ENCODE data around the gene ZFP1. TPM values are rescaled to one million over a fixed set of nuclear protein-coding genes. Genes with fewer than 3 reads are reported as not detected.

ZFP1 gene
- total and polyA plus RNA-seq, 2 of the 4 experiments (the other 2 are of a cell fraction) = 3.8 to 16.0 TPM

- Histone ChIP-seq H3K27ac (ENCODE audit: insufficient read depth, low read length) (peak overlapping the region; percentile 59; the same call in 1 of the 2 replicates), H3K4me3 (ENCODE audit: insufficient read depth, low read depth, low read length) (no peak overlapping the region), H3K4me2 (ENCODE audit: low read depth, low read length) (peak overlapping the region; percentile 32; the same call in 1 of the 2 replicates), H2AFZ (replicated peaks; ENCODE audit: low read length, poor library complexity) (peak overlapping the region; percentile 47), H3K56ac (ENCODE audit: extremely low read depth, insufficient read depth, low read length) (no peak overlapping the region), H3K9ac (ENCODE audit: low read depth, low read length) (no peak overlapping the region), H3K27me3 (ENCODE audit: control insufficient read depth, insufficient read depth, low read length) (no peaks in the 10 kb centered on the region), H2BK120ac (ENCODE audit: low read depth, low read length) (peak overlapping the region; percentile 66; the same call in 1 of the 2 replicates), H3K18ac (ENCODE audit: low read depth, low read length) (peak overlapping the region; percentile 52; the same call in 1 of the 2 replicates), H3K23ac (ENCODE audit: low read depth, low read length) (0 out of 2 replicates have a peak overlapping the region, but pooled peaks have one; percentile 48), H3K9me3 (ENCODE audit: control insufficient read depth, insufficient read depth, low read length) (no peaks in the 10 kb centered on the region), H2BK5ac (ENCODE audit: low read depth, low read length, poor library complexity, severe bottlenecking) (peak overlapping the region; percentile 20), H2BK15ac (ENCODE audit: low read depth, low read length) (peak overlapping the region; percentile 51; the same call in 1 of the 3 replicates), H3K36me3 (ENCODE audit: control insufficient read depth, insufficient read depth, low read length) (no peaks in the 10 kb centered on the region; the same call in 1 of the 2 replicates), H4K20me1 (ENCODE audit: insufficient read depth, low read length) (peaks cover 7% of the 10 kb centered on the region), H4K5ac (ENCODE audit: low read depth, low read length) (peak overlapping the region; percentile 27; the same call in 1 of the 2 replicates), H4K91ac (ENCODE audit: insufficient read depth, low read depth, low read length) (no peak overlapping the region), H2AK9ac (replicated peaks; ENCODE audit: low read depth, low read length, poor library complexity) (peak overlapping the region; percentile 73), H3K9me1 (ENCODE audit: insufficient read depth, low read length) (peaks cover 25% of the 10 kb centered on the region), H2AK5ac (ENCODE audit: low read depth, low read length) (peak overlapping the region; percentile 70), H2BK20ac (ENCODE audit: low read depth, low read length) (peak overlapping the region; percentile 49), H3K4me1 (ENCODE audit: control insufficient read depth, insufficient read depth, low read length) (peaks cover 49% of the 10 kb centered on the region), H3K4ac (ENCODE audit: low read depth, low read length) (peak overlapping the region; percentile 82), H3K79me1 (ENCODE audit: low read depth in 1 of 2, low read length in 2 of 2) (peaks cover 16 to 65% of the 10 kb centered on the region in 2 experiments), H4K8ac (ENCODE audit: low read depth in 2 of 2, low read length in 2 of 2) (peak overlapping the region in 1 of 2 experiments; percentile 46; a peak in 1 of 4 replicates), H3K14ac (replicated peaks; ENCODE audit: low read depth, low read length) (peak overlapping the region; percentile 65; the same call in 1 of the 2 replicates)
- ATAC-seq (ENCODE audit: low read depth) (no peak), DNase-seq (no peak)
- POLR2A ChIA-PET (ENCODE audit: unreplicated experiment) = interaction anchor here (0.6 kb wide), 1 partner anchor 18 kb away, joined by 6 read pairs; no protein-coding TSS in a partner anchor
- BruUV-seq (replicated peaks) = no TSS peak
- dilution Hi-C loops (cut with HindIII; ENCODE audit: low sequenced_read_pairs, unreplicated experiment) = no loop called here
- in situ Hi-C loops (cut with MboI; ENCODE audit: low sequenced_read_pairs) = loop anchor here (5.0 kb wide), 1 partner anchor 104 kb away; no protein-coding TSS in a partner anchor
- no peak for TF ChIP-seq CHD1 (IDR thresholded peaks at IDR 0.05; ENCODE audit: low read depth, low read length)
- TF ChIP-seq ELK1 (IDR thresholded peaks at IDR 0.05; ENCODE audit: borderline replicate concordance, low read depth, low read length) = no peak
- TF ChIP-seq POLR2A (IDR thresholded peaks at IDR 0.05; ENCODE audit: low read depth, low read length) = no peak
- TF ChIP-seq RAD21 (IDR thresholded peaks at IDR 0.05; ENCODE audit: low read length) = no peak
- TF ChIP-seq SMC3 (IDR thresholded peaks at IDR 0.05; ENCODE audit: low read depth, low read length) = no peak
- CTCF ChIA-PET = no interaction called here
- WGBS, 2 experiments (ENCODE audit: extremely low coverage in 2 of 2, insufficient read length in 1 of 2) = 95% methylated on average over 7 of the region's 20 CpGs; no CpG with 5 or more reads in 1 of the 2 experiments
- intact Hi-C loops (cut with micrococcal nuclease) = no loop called here
These were observed 41.7 kb upstream of the ZFP1 start for GRCh38 chr16:75106351-75107274.

All from IMR-90 (cell line).